ENCODE data around the gene CEACAM1. TPM values are rescaled to one million over a fixed set of nuclear protein-coding genes. Genes with fewer than 3 reads are reported as not detected.

CEACAM1 gene
- total RNA-seq = 10 to 100 TPM in 3 of 4 donors, 1 to 10 TPM in 1; 2.4 to 36.9 (median 23.0) TPM

- DNase-seq (ENCODE audit: low spot score) (no peak), ATAC-seq (ENCODE audit: low FRiP score) (no peak)
- TF ChIP-seq, protein P1, sequence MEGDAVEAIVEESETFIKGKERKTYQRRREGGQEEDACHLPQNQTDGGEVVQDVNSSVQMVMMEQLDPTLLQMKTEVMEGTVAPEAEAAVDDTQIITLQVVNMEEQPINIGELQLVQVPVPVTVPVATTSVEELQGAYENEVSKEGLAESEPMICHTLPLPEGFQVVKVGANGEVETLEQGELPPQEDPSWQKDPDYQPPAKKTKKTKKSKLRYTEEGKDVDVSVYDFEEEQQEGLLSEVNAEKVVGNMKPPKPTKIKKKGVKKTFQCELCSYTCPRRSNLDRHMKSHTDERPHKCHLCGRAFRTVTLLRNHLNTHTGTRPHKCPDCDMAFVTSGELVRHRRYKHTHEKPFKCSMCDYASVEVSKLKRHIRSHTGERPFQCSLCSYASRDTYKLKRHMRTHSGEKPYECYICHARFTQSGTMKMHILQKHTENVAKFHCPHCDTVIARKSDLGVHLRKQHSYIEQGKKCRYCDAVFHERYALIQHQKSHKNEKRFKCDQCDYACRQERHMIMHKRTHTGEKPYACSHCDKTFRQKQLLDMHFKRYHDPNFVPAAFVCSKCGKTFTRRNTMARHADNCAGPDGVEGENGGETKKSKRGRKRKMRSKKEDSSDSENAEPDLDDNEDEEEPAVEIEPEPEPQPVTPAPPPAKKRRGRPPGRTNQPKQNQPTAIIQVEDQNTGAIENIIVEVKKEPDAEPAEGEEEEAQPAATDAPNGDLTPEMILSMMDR (IDR thresholded peaks at IDR 0.05) = no peak
Measured at GRCh38 chr19:42528354-42529247, at the start of gene CEACAM1. TSS of gene CEACAM1 (minus strand) at chr19:42528481. CDS start at chr19:42528374, 107 bp downstream.

- no peak for ATAC-seq (ENCODE audit: low FRiP score)
- no peak for DNase-seq (ENCODE audit: low spot score)
- TF ChIP-seq, protein P1 (IDR thresholded peaks at IDR 0.05) = no peak
Measured at GRCh38 chr19:42577016-42577415, 48.7 kb upstream of the CEACAM1 start.

- DNase-seq (ENCODE audit: low spot score) = no peak
- no peak for ATAC-seq (ENCODE audit: low FRiP score)
- TF ChIP-seq, protein P1 (IDR thresholded peaks at IDR 0.05) = no peak
Measured at GRCh38 chr19:42576241-42576640, 48.0 kb upstream of the CEACAM1 start.

DNA sequence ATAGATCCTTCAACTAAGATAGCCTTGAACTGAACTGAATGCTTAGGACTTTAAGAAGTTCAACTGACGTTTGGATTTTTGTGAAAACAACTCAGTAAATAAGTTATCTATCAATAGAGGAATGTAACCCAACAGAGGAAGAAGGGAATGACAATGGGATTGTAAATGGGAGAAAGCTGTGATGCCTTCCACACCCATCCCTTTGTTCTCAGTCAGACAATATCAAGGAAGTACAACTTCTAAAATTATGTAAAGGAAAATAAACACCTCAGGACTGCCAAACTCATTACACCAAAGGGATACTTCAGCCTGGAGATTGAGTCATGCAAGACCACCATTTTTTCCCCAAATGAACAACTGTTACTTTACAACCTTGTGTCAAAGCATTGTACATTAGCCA is 45.4 kb upstream of the CEACAM1 start:
- DNase-seq (ENCODE audit: low spot score) = no peak

GRCh38 chr19:42571116-42571515 is 42.8 kb upstream of the CEACAM1 start:
- TF ChIP-seq, protein P1 (IDR thresholded peaks at IDR 0.05) = no peak
- DNase-seq (ENCODE audit: low spot score) (no peak), ATAC-seq (ENCODE audit: low FRiP score) (no peak)

More for the DNA sequence above, 45.4 kb upstream of the CEACAM1 start:
- no peak for ATAC-seq (ENCODE audit: low FRiP score)
- TF ChIP-seq, protein P1 (IDR thresholded peaks at IDR 0.05) = no peak

- no peak for ATAC-seq (ENCODE audit: low FRiP score)
- TF ChIP-seq, protein P1 (IDR thresholded peaks at IDR 0.05) = no peak
- no peak for DNase-seq (ENCODE audit: low spot score)
Measured at GRCh38 chr19:42569193-42569592, 40.9 kb upstream of the CEACAM1 start.

DNA sequence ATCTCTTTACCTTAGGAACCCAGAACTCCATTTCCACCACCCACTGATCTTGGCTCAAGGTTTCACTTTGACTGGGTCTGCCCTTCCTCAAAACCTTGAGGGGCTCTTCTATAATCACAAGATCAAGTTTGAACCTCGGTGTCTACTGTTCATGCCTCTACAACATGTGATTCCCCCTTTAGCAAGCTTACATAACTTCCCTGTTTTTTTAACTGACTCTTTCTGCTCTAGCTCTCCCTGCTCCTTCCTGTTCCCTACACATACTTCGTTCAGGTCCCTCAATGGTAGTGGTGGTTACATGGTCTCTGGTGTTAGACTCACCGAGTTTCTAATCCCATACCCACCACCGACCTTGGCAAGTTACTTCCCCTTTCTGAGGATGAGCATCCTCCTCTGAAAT is 39.7 kb upstream of the CEACAM1 start:
- TF ChIP-seq, protein P1 (IDR thresholded peaks at IDR 0.05) = no peak
- ATAC-seq (ENCODE audit: low FRiP score) (no peak), DNase-seq (ENCODE audit: low spot score) (no peak)

All from omental fat pad (tissue), 4 donors.